A549 (cell line): Measurements from ENCODE around the gene ACKR1. TPM values are rescaled to one million over a fixed set of nuclear protein-coding genes. Genes with fewer than 3 reads are reported as not detected.
A peak's percentile ranks its signal among the peaks of the same experiment; 100 is the strongest.

ENCODE experiments used
- ATAC-seq, 2 experiments: fragments of 200-7000 bp in 1 of 2; fragments of >200 bp in 1 of 2; cut with Nextera tagmentation in 1 of 2; cut with Tn5 transposase in 1 of 2; 3 replicates each; pipeline versions ENCODE4 v1.8.0 to v1.9.1; 2018 to 2020; ENCODE audit warnings: mild to moderate bottlenecking in 1 of 2, moderate library complexity in 1 of 2
- CTCF ChIA-PET: fragments of 300-600 bp; sonication (Branson Sonifier 250); formaldehyde crosslinking; extraction: SDS; loops from one replicate; lab custom pipeline; 2021; ENCODE audit warnings: antibody characterized with exemption, inconsistent platforms; lab: Yijun Ruan, JAX
- POLR2A ChIA-PET: fragments of 350-600 bp; formaldehyde crosslinking; extraction: SDS; loops from one replicate; lab custom pipeline; 2021; ENCODE audit warnings: antibody characterized with exemption, inconsistent platforms; lab: Yijun Ruan, JAX
- DNase-seq, 2 experiments: peaks; one replicate each; pipeline versions ENCODE4 v3.0.0 to v3.0.0-alpha.2; 2011 to 2016; ENCODE audit warnings: low read depth in 1 of 2, low spot score in 1 of 2
- FAIRE-seq: peaks from 2 replicates; lab custom pipeline; 2011; peaks lifted over from hg19 to GRCh38; lab: Jason Lieb, UNC
- H3K27ac ChIP-seq, 2 experiments: fragments of >200 bp; sonication (Bioruptor Twin); formaldehyde crosslinking; 3 replicates each; pipeline ENCODE4 v1.5.1; 2016 to 2017
- H3K4me1 ChIP-seq: fragments of >200 bp; sonication (Bioruptor Twin); formaldehyde crosslinking; 3 replicates; pipeline ENCODE4 v1.6.1; 2016
- H3K4me2 ChIP-seq: fragments of >200 bp; sonication (Bioruptor Twin); formaldehyde crosslinking; 3 replicates; pipeline ENCODE4 v1.6.1; 2016
- H3K4me3 ChIP-seq: fragments of >200 bp; sonication (Bioruptor Twin); formaldehyde crosslinking; 3 replicates; pipeline ENCODE4 v1.5.1; 2016
- H3K9me3 ChIP-seq: fragments of >200 bp; sonication (Bioruptor Twin); formaldehyde crosslinking; 3 replicates; pipeline ENCODE4 v1.6.1; 2016
- BHLHE40 ChIP-seq: IDR thresholded peaks from 2 replicates; pipeline ENCODE4 v1.6.1; 2012; ENCODE audit warnings: low read depth, low read length, inconsistent platforms
- CEBPB ChIP-seq, 2 experiments: fragments of >200 bp in 1 of 2; sonication (Bioruptor Twin) in 1 of 2; formaldehyde crosslinking in 1 of 2; IDR thresholded peaks; 2 replicates each; pipeline ENCODE4 v1.6.1; 2012 to 2016
- CHD2 ChIP-seq: fragments of 150-350 bp; IDR thresholded peaks from 2 replicates; pipeline ENCODE4 v1.6.1; 2014; ENCODE audit warnings: low read length; ENCODE audit not compliant: partially characterized antibody
- CTCF ChIP-seq: fragments of >200 bp; sonication (Bioruptor Twin); formaldehyde crosslinking; IDR thresholded peaks from 3 replicates; pipeline ENCODE4 v1.5.1; 2016
- EHF ChIP-seq: fragments of 250-450 bp; sonication (Bioruptor Pico); IDR thresholded peaks from 2 replicates; pipeline ENCODE4 v1.5.0; 2020; ENCODE audit warnings: mild to moderate bottlenecking
- EP300 ChIP-seq, 2 experiments: fragments of >200 bp; sonication (Bioruptor Twin); formaldehyde crosslinking; IDR thresholded peaks; 2 replicates in 1 of 2; 3 replicates in 1 of 2; pipeline ENCODE4 v1.6.1; 2016 to 2017
- JUNB ChIP-seq: fragments of >200 bp; sonication (Bioruptor Twin); formaldehyde crosslinking; IDR thresholded peaks from 2 replicates; pipeline ENCODE4 v1.6.1; 2016
- MAX ChIP-seq: IDR thresholded peaks from 2 replicates; pipeline ENCODE4 v1.6.1; 2012
- MYC ChIP-seq: IDR thresholded peaks from 2 replicates; pipeline ENCODE4 v1.6.1; 2012; ENCODE audit warnings: mild to moderate bottlenecking, inconsistent platforms, low read length, improper control_type of control experiment, borderline replicate concordance
- NFE2L2 ChIP-seq: fragments of 150-350 bp; conservative IDR thresholded peaks from 2 replicates; pipeline ENCODE4 v1.6.1; 2014; ENCODE audit warnings: low read length
- RAD21 ChIP-seq, 2 experiments: fragments of >200 bp in 1 of 2; sonication (Bioruptor Twin) in 1 of 2; formaldehyde crosslinking in 1 of 2; IDR thresholded peaks in 1 of 2; conservative IDR thresholded peaks in 1 of 2; 2 replicates in 1 of 2; 3 replicates in 1 of 2; pipeline ENCODE4 v1.6.1; 2012 to 2018; ENCODE audit warnings: inconsistent platforms in 1 of 2
- REST ChIP-seq: fragments of 200-600 bp; sonication (generic); IDR thresholded peaks from 2 replicates; pipeline ENCODE4 v1.6.1; 2016; ENCODE audit warnings: antibody characterized with exemption, mild to moderate bottlenecking, moderate library complexity
- RFX5 ChIP-seq: fragments of 450-650 bp; IDR thresholded peaks from 2 replicates; pipeline ENCODE4 v1.7.1; 2014; ENCODE audit warnings: antibody characterized with exemption, mild to moderate bottlenecking, moderate library complexity
- RNF2 ChIP-seq: fragments of 200-600 bp; sonication (generic); IDR thresholded peaks from 2 replicates; pipeline ENCODE4 v1.6.1; 2016; ENCODE audit warnings: low read depth, mild to moderate bottlenecking, antibody characterized with exemption, moderate library complexity, borderline replicate concordance
- TP53 ChIP-seq: fragments of 250-450 bp; sonication (Bioruptor Pico); IDR thresholded peaks from 2 replicates; pipeline ENCODE4 v1.5.0; 2021; ENCODE audit warnings: mild to moderate bottlenecking, moderate library complexity
- ZFP36 ChIP-seq: fragments of 450-650 bp; IDR thresholded peaks from 2 replicates; pipeline ENCODE4 v1.6.1; 2014; ENCODE audit warnings: borderline replicate concordance; ENCODE audit not compliant: partially characterized antibody
- ZSCAN20 ChIP-seq: fragments of 250-450 bp; sonication (Bioruptor Pico); IDR thresholded peaks from 2 replicates; pipeline ENCODE4 v1.8.0; 2022; ENCODE audit warnings: mild to moderate bottlenecking, moderate library complexity
- WGBS: methylation state at CpG from one replicate; pipeline ENCODE4 v1.1.6; 2017; ENCODE audit errors: missing lambda C conversion rate; 5-methylcytosine and 5-hydroxymethylcytosine counted together
- polyA plus RNA-seq, 4 experiments: library from polyadenylated mRNA; depleted of rRNA in 3 of 4; stranded (reverse); fragments of >200 nt; fragmentation: RNase III in 1 of 4; extraction: RNeasy Plus Mini Kit Qiagen cat#74134 plus additional on column Dnase treatment in 1 of 4; gene quantifications; 2 replicates in 3 of 4; 3 replicates in 1 of 4; pipeline ENCODE4 v1.2.3, GENCODE V29; 2011 to 2017

The ACKR1 gene
- polyA plus RNA-seq, 2 of the 4 experiments (the other 2 are of a cell fraction), result not detected

- FAIRE-seq, result no peak
- CTCF ChIA-PET, result interaction anchor here (1.0 to 17.8 kb wide), 2 partner anchors 11 to 576 kb away, joined by 3 to 148 read pairs; no protein-coding TSS in a partner anchor
- WGBS, result 49% methylated on average over 5 of the region's 5 CpGs
Observed at GRCh38 chr1:159222075-159222865, 17.6 kb downstream of the ACKR1 start.

GRCh38 chr1:159223004-159223403, 18.3 kb downstream of the ACKR1 start:
- DNase-seq (no peak), ATAC-seq (no peak), FAIRE-seq (no peak)
- no peak for TF ChIP-seq EP300 (IDR thresholded peaks at IDR 0.05)
- no peak overlapping the region for H3K4me3 ChIP-seq
- H3K9me3 ChIP-seq, result no peaks in the 10 kb centered on the region
- H3K27ac ChIP-seq, result no peak overlapping the region
- POLR2A ChIA-PET, result no interaction called here
- CTCF ChIA-PET, result interaction anchor here (17.8 kb wide), 1 partner anchor 12 kb away, joined by 148 read pairs; no protein-coding TSS in a partner anchor
- 37% methylated on average over 2 of the region's 2 CpGs for WGBS
- H3K4me1 ChIP-seq, result peaks cover 10% of the 10 kb centered on the region; the same call in 2 of the 3 replicates
- H3K4me2 ChIP-seq, result no peak overlapping the region

More at GRCh38 chr1:159222075-159222865, 17.6 kb downstream of the ACKR1 start:
- peak overlapping the region; percentile 18; the same call in 1 of the 3 replicates for H3K4me2 ChIP-seq
- peaks cover 10% of the 10 kb centered on the region; the same call in 2 of the 3 replicates for H3K4me1 ChIP-seq
- peak; percentile 82 to 89; a peak in 3 of 4 replicates for TF ChIP-seq CEBPB (IDR thresholded peaks at IDR 0.05)
- TF ChIP-seq ZSCAN20 (CRISPR knock-in tag), result no peak
- no peak for TF ChIP-seq MAX
- no peak for TF ChIP-seq CTCF
- no peak for DNase-seq
- no peaks in the 10 kb centered on the region for H3K9me3 ChIP-seq
- no peak for ATAC-seq
- POLR2A ChIA-PET, result no interaction called here
- H3K27ac ChIP-seq, result no peak overlapping the region
- H3K4me3 ChIP-seq, result no peak overlapping the region

- POLR2A ChIA-PET, result no interaction called here
- no peak for FAIRE-seq
- TF ChIP-seq EHF (CRISPR knock-in tag) (no peak), RFX5 (no peak), RAD21 (conservative IDR thresholded peaks at IDR 0.05 in 1 of 2, IDR thresholded peaks at IDR 0.05 in 1 of 2) (no peak), TP53 (CRISPR knock-in tag) (no peak), CHD2 (no peak), CTCF (no peak), REST (no peak), BHLHE40 (no peak), JUNB (no peak), ZFP36 (no peak), NFE2L2 (no peak), RNF2 (no peak), MYC (no peak)
- Histone ChIP-seq H3K27ac (no peak overlapping the region), H3K9me3 (no peaks in the 10 kb centered on the region), H3K4me3 (no peak overlapping the region), H3K4me1 (peaks cover 23% of the 10 kb centered on the region), H3K4me2 (no peak overlapping the region)
- ATAC-seq, result no peak
- CTCF ChIA-PET, result interaction anchor here (17.8 kb wide), 1 partner anchor 18 kb away, joined by 148 read pairs; no protein-coding TSS in a partner anchor
- no peak for DNase-seq
- 75% methylated on average over 2 of the region's 2 CpGs for WGBS
Observed at GRCh38 chr1:159228554-159228953, 23.9 kb downstream of the ACKR1 start.
